Measurements from ENCODE around the gene BEST4.

BEST4 gene

GRCh38 chr1:44733784-44734183 lies 54.2 kb downstream of the BEST4 start:
- peaks cover 28% of the 10 kb centered on the region for H3K4me1 ChIP-seq (ENCODE audit: insufficient read depth, low read length, severe bottlenecking)
- no peaks in the 10 kb centered on the region for H3K9me2 ChIP-seq (ENCODE audit: low read depth, low read length)
- no peak for TF ChIP-seq EZH2 (IDR thresholded peaks at IDR 0.05; ENCODE audit: borderline replicate concordance, low read length)
- TF ChIP-seq, protein P1, sequence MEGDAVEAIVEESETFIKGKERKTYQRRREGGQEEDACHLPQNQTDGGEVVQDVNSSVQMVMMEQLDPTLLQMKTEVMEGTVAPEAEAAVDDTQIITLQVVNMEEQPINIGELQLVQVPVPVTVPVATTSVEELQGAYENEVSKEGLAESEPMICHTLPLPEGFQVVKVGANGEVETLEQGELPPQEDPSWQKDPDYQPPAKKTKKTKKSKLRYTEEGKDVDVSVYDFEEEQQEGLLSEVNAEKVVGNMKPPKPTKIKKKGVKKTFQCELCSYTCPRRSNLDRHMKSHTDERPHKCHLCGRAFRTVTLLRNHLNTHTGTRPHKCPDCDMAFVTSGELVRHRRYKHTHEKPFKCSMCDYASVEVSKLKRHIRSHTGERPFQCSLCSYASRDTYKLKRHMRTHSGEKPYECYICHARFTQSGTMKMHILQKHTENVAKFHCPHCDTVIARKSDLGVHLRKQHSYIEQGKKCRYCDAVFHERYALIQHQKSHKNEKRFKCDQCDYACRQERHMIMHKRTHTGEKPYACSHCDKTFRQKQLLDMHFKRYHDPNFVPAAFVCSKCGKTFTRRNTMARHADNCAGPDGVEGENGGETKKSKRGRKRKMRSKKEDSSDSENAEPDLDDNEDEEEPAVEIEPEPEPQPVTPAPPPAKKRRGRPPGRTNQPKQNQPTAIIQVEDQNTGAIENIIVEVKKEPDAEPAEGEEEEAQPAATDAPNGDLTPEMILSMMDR (IDR thresholded peaks at IDR 0.05; ENCODE audit: low read length) = no peak
- no peaks in the 10 kb centered on the region for H3K27me3 ChIP-seq (ENCODE audit: insufficient read depth, low read length)
- H3K9ac ChIP-seq (ENCODE audit: low read length) = no peak overlapping the region
- no peak overlapping the region for H3K27ac ChIP-seq (ENCODE audit: low read depth, low read length, poor library complexity, severe bottlenecking)
- peaks cover 13% of the 10 kb centered on the region for H3F3A ChIP-seq (ENCODE audit: insufficient read depth, low read length)
- H2AFZ ChIP-seq (ENCODE audit: low read length) = no peak overlapping the region
- no peaks in the 10 kb centered on the region for H4K20me1 ChIP-seq (ENCODE audit: insufficient read depth, low read length)
- no peak overlapping the region for H3K4me3 ChIP-seq (ENCODE audit: low read depth, low read length, poor library complexity, severe bottlenecking)
- H3K9me3 ChIP-seq (ENCODE audit: low read length) = no peaks in the 10 kb centered on the region
- H3K4me2 ChIP-seq (ENCODE audit: low read length) = no peak overlapping the region
- no peaks in the 10 kb centered on the region for H3K79me2 ChIP-seq (ENCODE audit: insufficient read depth, low read length)
- H3K36me3 ChIP-seq (ENCODE audit: insufficient read depth, low read length) = no peaks in the 10 kb centered on the region

All from OCI-LY1 (cell line).